HG03097 (cell line): ENCODE data around the gene TM2D1.

Experiments
- ATAC-seq: cut with Tn5 transposase; IDR thresholded peaks from one replicate; pipeline ENCODE4 v1.9.1; 2021; ENCODE audit not compliant: unreplicated experiment, low FRiP score

Gene TM2D1

GRCh38 chr1:61645476-61645875 lies 79.5 kb downstream of the TM2D1 start:
- no peak for ATAC-seq

GRCh38 chr1:61644303-61644702 lies 80.6 kb downstream of the TM2D1 start:
- ATAC-seq = no peak

- no peak for ATAC-seq
Measured at GRCh38 chr1:61642475-61643232, 82.3 kb downstream of the TM2D1 start.

- ATAC-seq = peak; percentile 84
Measured at GRCh38 chr1:61641578-61642336, 83.2 kb downstream of the TM2D1 start.

GRCh38 chr1:61640531-61641530 lies 84.1 kb downstream of the TM2D1 start:
- ATAC-seq = no peak

GRCh38 chr1:61639608-61640336 lies 85.2 kb downstream of the TM2D1 start:
- ATAC-seq = no peak

GRCh38 chr1:61638911-61639605 lies 85.9 kb downstream of the TM2D1 start:
- no peak for ATAC-seq

GRCh38 chr1:61638296-61638695 lies 86.6 kb downstream of the TM2D1 start:
- ATAC-seq = no peak

- no peak for ATAC-seq
Measured at GRCh38 chr1:61637470-61637869, 87.5 kb downstream of the TM2D1 start.

GRCh38 chr1:61636814-61637213 lies 88.1 kb downstream of the TM2D1 start:
- no peak for ATAC-seq

- ATAC-seq = no peak
Measured at GRCh38 chr1:61636376-61636775, 88.6 kb downstream of the TM2D1 start.

GRCh38 chr1:61635557-61635956 lies 89.4 kb downstream of the TM2D1 start:
- no peak for ATAC-seq

- ATAC-seq = no peak
Measured at GRCh38 chr1:61631436-61631835, 93.5 kb downstream of the TM2D1 start.
